Activated B cell treated with CpG ODN at 0.5 μM for 24 hours (primary cell): ENCODE data around the gene DNMT3L. TPM values are rescaled to one million over a fixed set of nuclear protein-coding genes. Genes with fewer than 3 reads are reported as not detected.
"Not testable (repeated sequence)": the region's sequence is repeated elsewhere in the genome, so short reads cannot be mapped to it uniquely, and the experiment has no call there.

Experiments used
- ATAC-seq: fragments of 200-7000 bp; cut with Tn5 transposase; one replicate; pipeline ENCODE4 v1.10.0; 2021; ENCODE audit warnings: low read depth, mild to moderate bottlenecking, moderate library complexity
- CTCF ChIA-PET: fragments of 350-600 bp; sonication (Branson Sonifier 250); formaldehyde crosslinking; loops from one replicate; lab custom pipeline; 2021; ENCODE audit warnings: antibody characterized with exemption; lab: Charles Lee
- POLR2A ChIA-PET: fragments of 350-600 bp; sonication (Branson Sonifier 250); formaldehyde crosslinking; loops from one replicate; lab custom pipeline; 2021; ENCODE audit warnings: antibody characterized with exemption; lab: Charles Lee
- DNase-seq: peaks from one replicate; pipeline ENCODE4 v3.0.0; 2022
- H3K27ac Mint-ChIP-seq: one replicate; pipeline ENCODE4 v1.8.0; 2020; ENCODE audit warnings: mixed read lengths
- H3K27me3 Mint-ChIP-seq: one replicate; pipeline ENCODE4 v1.8.0; 2021; ENCODE audit warnings: mixed read lengths
- H3K36me3 Mint-ChIP-seq: one replicate; pipeline ENCODE4 v1.8.0; 2021; ENCODE audit warnings: low read depth, mixed read lengths
- H3K4me1 Mint-ChIP-seq: one replicate; pipeline ENCODE4 v1.8.0; 2021; ENCODE audit warnings: mixed read lengths
- H3K4me3 Mint-ChIP-seq: one replicate; pipeline ENCODE4 v1.8.0; 2020; ENCODE audit warnings: mild to moderate bottlenecking, mixed read lengths
- H3K9me3 Mint-ChIP-seq: one replicate; pipeline ENCODE4 v1.8.0; 2020; ENCODE audit warnings: mixed read lengths
- CTCF ChIP-seq: fragments of 200-600 bp; IDR thresholded peaks from one replicate; pipeline ENCODE4 v1.8.0; 2022; ENCODE audit warnings: antibody characterized with exemption, mild to moderate bottlenecking
- intact Hi-C: fragments of 100-400 bp; cut with micrococcal nuclease; formaldehyde crosslinking; loops from one replicate; pipeline ENCODE4 v1.15.1; 2024
- total RNA-seq: library from RNA; stranded (reverse); gene quantifications from 2 replicates; pipeline ENCODE4 v1.2.3, GENCODE V29; 2022

Gene DNMT3L
- total RNA-seq, 1 donor from 2014 or later = not detected

GRCh38 chr21:44199448-44199847, 62.2 kb downstream of the DNMT3L start:
- ChIA-PET POLR2A (no interaction called here), CTCF (no interaction called here)
- no peaks in the 10 kb centered on the region for H3K27me3 Mint-ChIP-seq
- no peaks in the 10 kb centered on the region for H3K9me3 Mint-ChIP-seq
- no peak overlapping the region for H3K4me3 Mint-ChIP-seq
- H3K36me3 Mint-ChIP-seq = no peaks in the 10 kb centered on the region
- intact Hi-C loops = no loop called here
- H3K27ac Mint-ChIP-seq = peak overlapping the region; percentile 50
- DNase-seq (no peak), ATAC-seq (no peak)
- no peak for TF ChIP-seq CTCF
- H3K4me1 Mint-ChIP-seq = peaks cover 14% of the 10 kb centered on the region

GRCh38 chr21:44197156-44197516, 64.6 kb downstream of the DNMT3L start:
- DNase-seq, H3K9me3 Mint-ChIP-seq, ATAC-seq, H3K4me3 Mint-ChIP-seq, H3K36me3 Mint-ChIP-seq, H3K27ac Mint-ChIP-seq, intact Hi-C loops, POLR2A ChIA-PET, CTCF ChIA-PET, H3K27me3 Mint-ChIP-seq: not testable (repeated sequence)
- peaks cover 14% of the 10 kb centered on the region for H3K4me1 Mint-ChIP-seq

Other genes starting within 250 kb of the DNMT3L start
- gene TRAPPC10, start 249.6 kb downstream of the DNMT3L start, total RNA-seq = 77.8 and 96.0 TPM in 2 replicates
- gene PWP2, start 154.5 kb downstream of the DNMT3L start, total RNA-seq = 8.7 and 11.8 TPM in 2 replicates
- 16.7 and 18.9 TPM in 2 replicates for gene GATD3, start 128.2 kb downstream of the DNMT3L start, total RNA-seq
- 36.4 and 40.9 TPM in 2 replicates for gene ICOSLG, start 21.0 kb downstream of the DNMT3L start, total RNA-seq
- 0.10 TPM in 1 of 2 replicates, not detected in the other for gene AIRE, start 24.0 kb upstream of the DNMT3L start, total RNA-seq
- 167 and 174 TPM in 2 replicates for gene PFKL, start 38.2 kb upstream of the DNMT3L start, total RNA-seq
- 50.6 and 62.3 TPM in 2 replicates for gene CFAP410, start 77.5 kb upstream of the DNMT3L start, total RNA-seq
- gene TRPM2, start 91.7 kb upstream of the DNMT3L start, total RNA-seq = 2.4 and 3.9 TPM in 2 replicates
- 0.91 and 1.00 TPM in 2 replicates for gene LRRC3, start 193.6 kb upstream of the DNMT3L start, total RNA-seq